GM12875 (cell line): ENCODE measurements around the gene KCNJ16.

Source experiments
- H3K4me3 ChIP-seq: one replicate; pipeline ENCODE4 v1.5.1; 2011; ENCODE audit warnings: low read depth, low read length, control low read depth
- TF ChIP-seq, protein P1 (sequence below): IDR thresholded peaks from 2 replicates; pipeline ENCODE4 v1.5.1; 2011; ENCODE audit warnings: low read depth, mild to moderate bottlenecking, control low read depth, inconsistent platforms, low read length, moderate library complexity, borderline replicate concordance; ENCODE audit not compliant: insufficient read depth

Gene KCNJ16

DNA sequence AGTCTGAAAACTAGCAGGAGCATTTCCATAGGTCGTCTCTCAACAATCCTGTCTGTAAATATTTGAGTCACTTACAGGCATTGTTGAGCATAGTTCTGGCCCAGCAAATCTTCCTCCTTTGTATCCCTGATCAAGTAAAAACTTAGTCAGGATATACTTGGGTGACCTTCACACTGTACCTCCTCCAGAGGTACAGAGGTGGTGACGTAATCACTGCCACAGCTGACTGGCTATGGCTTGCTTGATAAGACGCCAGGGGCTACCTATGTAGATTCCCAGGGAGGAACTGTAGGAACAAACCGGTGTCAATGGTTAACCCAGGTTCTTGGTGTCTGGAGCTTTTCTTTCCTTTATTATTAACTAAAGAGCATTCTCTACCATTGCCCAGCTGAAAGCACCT, at the start of gene KCNJ16:
Gene KCNJ16 (plus strand): TSS at position 270 of the 400 bp plus-strand sequence. CDS start 56,863 bp downstream, outside the sequence.
- H3K4me3 ChIP-seq = no peak within 1 kb of the TSS
- TF ChIP-seq, protein P1, sequence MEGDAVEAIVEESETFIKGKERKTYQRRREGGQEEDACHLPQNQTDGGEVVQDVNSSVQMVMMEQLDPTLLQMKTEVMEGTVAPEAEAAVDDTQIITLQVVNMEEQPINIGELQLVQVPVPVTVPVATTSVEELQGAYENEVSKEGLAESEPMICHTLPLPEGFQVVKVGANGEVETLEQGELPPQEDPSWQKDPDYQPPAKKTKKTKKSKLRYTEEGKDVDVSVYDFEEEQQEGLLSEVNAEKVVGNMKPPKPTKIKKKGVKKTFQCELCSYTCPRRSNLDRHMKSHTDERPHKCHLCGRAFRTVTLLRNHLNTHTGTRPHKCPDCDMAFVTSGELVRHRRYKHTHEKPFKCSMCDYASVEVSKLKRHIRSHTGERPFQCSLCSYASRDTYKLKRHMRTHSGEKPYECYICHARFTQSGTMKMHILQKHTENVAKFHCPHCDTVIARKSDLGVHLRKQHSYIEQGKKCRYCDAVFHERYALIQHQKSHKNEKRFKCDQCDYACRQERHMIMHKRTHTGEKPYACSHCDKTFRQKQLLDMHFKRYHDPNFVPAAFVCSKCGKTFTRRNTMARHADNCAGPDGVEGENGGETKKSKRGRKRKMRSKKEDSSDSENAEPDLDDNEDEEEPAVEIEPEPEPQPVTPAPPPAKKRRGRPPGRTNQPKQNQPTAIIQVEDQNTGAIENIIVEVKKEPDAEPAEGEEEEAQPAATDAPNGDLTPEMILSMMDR = no peak

DNA sequence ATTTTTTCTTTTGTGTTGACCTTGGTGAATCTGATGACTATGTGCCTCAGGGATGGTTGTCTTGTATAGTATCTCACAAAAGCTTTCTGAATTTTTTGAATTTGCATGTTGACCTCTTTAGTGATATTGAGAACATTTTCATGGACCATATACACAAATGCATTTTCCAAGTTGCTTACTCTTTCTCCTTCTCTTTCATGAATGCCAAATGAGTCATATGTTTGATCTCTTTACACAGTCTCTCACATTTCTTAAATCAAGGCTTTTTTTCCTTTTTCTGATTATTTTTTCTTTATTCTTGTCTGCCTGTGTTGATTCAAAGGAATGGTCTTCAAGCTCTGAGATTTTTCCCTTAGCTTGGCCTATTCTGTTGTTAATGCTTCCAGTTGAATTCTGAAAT, 46.6 kb upstream of the KCNJ16 start:
- H3K4me3 ChIP-seq = no peak overlapping the region
- TF ChIP-seq, protein P1 = no peak

DNA sequence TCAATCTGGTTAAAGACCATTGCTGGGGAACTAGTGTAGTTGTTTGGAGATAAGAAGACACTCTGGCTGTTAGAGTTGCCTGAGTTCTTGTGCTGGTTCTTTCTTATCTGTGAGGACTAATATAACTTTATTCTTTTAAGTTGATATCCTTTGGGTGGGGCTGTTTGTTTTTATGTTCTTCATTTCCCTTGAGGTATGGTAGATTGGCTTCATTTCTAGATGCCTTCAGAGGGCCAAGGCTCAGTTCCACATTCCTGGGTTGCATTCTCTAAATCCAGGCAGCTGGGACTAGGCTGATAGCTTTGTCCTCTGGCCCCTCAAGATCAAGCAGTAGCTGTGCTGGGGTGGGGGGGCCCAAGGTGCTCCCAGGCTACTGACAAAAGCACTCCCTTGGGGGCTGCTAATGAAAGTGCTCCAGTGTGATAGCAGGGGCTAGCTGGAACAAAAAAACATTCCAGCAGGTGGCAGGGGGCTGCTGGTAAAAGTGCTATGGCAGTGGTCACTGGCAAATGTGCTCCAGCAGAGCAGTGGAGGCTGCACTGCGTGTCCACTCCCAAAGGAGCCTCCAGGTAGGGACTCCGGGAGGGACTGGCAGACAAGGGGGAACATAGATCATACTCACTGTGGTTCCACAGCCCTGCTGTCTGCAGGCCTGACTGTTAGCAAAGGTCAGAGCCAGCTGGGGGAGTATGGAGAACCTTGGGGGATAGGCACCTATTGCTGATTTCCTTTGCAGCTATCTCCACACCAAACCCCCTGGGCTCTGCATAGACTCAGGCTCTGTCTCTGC, 45.9 kb upstream of the KCNJ16 start:
- H3K4me3 ChIP-seq = no peak overlapping the region
- TF ChIP-seq, protein P1 = no peak

DNA sequence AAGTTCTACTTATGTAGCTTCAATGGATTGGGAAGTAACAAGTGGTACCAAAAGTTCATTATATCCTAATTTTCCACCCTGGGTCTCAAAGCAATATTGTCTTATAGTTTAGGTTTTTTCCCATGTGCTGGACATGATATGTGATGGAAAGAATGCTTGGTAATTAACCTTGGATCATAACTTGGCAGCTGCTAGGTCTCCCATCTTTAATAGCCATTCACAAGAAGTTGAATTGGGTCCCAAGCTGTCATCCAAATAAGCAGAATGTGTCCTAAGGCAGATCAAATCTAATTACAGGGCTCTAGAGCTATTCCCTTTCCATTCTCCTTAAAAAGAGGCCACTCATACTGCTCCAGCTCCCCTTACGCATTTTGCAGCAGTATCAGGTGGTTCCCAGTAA, 44.7 kb upstream of the KCNJ16 start:
- TF ChIP-seq, protein P1 = no peak
- H3K4me3 ChIP-seq = no peak overlapping the region

DNA sequence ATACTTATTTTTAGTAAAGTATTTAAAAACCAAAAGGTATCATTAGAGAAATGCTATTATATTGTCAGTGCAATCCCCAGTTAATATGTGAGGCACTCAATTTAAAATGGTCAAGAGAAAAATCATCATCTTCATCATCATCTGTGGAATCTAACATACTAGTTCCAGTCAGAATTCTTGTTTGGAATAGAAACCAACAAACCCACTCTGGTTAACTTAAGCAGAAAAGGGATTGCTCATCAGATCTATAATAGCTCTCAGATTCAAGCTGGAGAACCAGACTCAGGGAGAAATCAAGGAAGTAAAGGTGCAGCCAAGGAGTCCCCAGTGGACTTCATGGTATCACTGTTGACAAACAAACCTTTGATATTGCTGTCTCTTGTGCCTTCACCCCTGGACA, 43.7 kb upstream of the KCNJ16 start:
- H3K4me3 ChIP-seq = no peak overlapping the region
- TF ChIP-seq, protein P1 = no peak

DNA sequence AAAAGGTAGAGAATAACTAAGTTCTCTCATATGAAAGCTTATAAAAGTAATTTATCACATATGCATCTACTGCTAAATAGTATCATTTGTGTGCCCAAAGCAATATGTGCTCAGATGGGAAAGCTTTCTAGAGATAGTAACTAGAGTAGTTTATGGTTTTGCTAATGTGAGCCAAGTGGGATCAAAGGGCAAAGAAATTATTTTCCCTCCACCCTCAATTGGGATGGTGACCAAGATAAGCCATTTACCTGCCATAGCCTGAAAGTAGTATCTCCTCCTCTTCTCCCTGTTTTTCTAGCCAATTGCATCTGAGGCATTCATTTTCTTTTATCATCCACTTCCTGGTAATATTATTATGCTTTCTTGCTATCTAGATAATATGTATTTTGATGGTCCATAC, 41.9 kb upstream of the KCNJ16 start:
- TF ChIP-seq, protein P1 = no peak
- no peak overlapping the region for H3K4me3 ChIP-seq

DNA sequence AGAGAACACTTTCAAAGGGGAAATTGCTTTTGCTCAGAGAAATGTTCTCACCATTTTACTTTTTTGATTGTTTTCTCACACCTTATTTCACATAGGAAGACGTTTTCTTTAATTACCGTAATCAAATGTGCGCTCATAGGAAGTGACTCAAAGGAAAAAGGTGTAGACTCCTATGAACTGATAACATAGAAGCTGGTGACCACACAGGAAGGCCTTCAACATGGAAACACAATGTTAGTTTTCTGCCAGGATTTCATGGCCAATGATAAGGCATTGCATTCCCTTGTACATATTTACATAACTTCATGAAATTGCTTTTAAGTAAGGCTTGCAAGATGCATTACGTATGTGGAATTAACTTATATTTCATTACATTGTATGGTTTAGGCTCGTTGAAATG, 40.9 kb upstream of the KCNJ16 start:
- TF ChIP-seq, protein P1 = no peak
- no peak overlapping the region for H3K4me3 ChIP-seq
